K562 (cell line): ENCODE measurements around the gene CLIC5. TPM values are rescaled to one million over a fixed set of nuclear protein-coding genes. Genes with fewer than 3 reads are reported as not detected.

Experiments used
- ATAC-seq: fragments of 200-7000 bp; cut with Tn5 transposase; 3 replicates; pipeline ENCODE4 v1.9.1; 2020; ENCODE audit warnings: moderate library complexity
- BruUV-seq: library from RNA; stranded (reverse); fragments of 400-500 nt; replicated peaks from 2 replicates; lab custom pipeline; 2021; lab: Mats Ljungman, UMichigan
- CTCF ChIA-PET: fragments of 300-600 bp; formaldehyde crosslinking; extraction: SDS; loops from one replicate; lab custom pipeline; 2021; ENCODE audit warnings: low intra/inter-chr PET ratio; lab: Yijun Ruan, JAX
- POLR2A ChIA-PET: fragments of 300-600, 350-650 bp; sonication (Branson Sonifier 250); formaldehyde crosslinking; extraction: SDS; loops from one replicate; lab custom pipeline; 2021; ENCODE audit warnings: antibody characterized with exemption, inconsistent platforms; lab: Yijun Ruan, JAX
- DNase-seq, 4 experiments: peaks; one replicate each; pipeline versions ENCODE4 v3.0.0 to v3.0.0-alpha.2; 2011 to 2018; ENCODE audit warnings: low spot score in 3 of 4, mixed read lengths in 3 of 4; ENCODE audit errors: extremely low read depth in 1 of 4
- FAIRE-seq: peaks from 2 replicates; lab custom pipeline; 2011; peaks lifted over from hg19 to GRCh38; lab: Jason Lieb, UNC
- H2AFZ ChIP-seq: 2 replicates; pipeline ENCODE4 v1.6.0; 2011; ENCODE audit warnings: low read depth, low read length, control low read depth, inconsistent platforms
- H3K27ac ChIP-seq: fragments of 200-600 bp; 3 replicates; pipeline ENCODE4 v1.8.0; 2011; ENCODE audit warnings: low read depth, mild to moderate bottlenecking, control low read depth, inconsistent platforms, low read length, moderate library complexity, mixed read lengths; ENCODE audit errors: extremely low read depth
- H3K27me3 ChIP-seq, 2 experiments: fragments of 300-600 bp in 1 of 2; 2 replicates in 1 of 2; 3 replicates in 1 of 2; pipeline versions ENCODE4 v1.6.0 to v1.8.0; 2011; ENCODE audit warnings: inconsistent platforms in 2 of 2, low read length in 2 of 2, mild to moderate bottlenecking in 1 of 2, mixed read lengths in 1 of 2, moderate library complexity in 1 of 2; ENCODE audit not compliant: control insufficient read depth in 2 of 2, insufficient read depth in 2 of 2
- H3K36me3 ChIP-seq: fragments of 300-600 bp; 3 replicates; pipeline ENCODE4 v1.8.0; 2011; ENCODE audit warnings: mild to moderate bottlenecking, low read length, inconsistent platforms; ENCODE audit not compliant: control insufficient read depth, insufficient read depth
- H3K4me1 ChIP-seq, 2 experiments: fragments of 200-600 bp in 1 of 2; replicated peaks in 1 of 2; 2 replicates in 1 of 2; 3 replicates in 1 of 2; pipeline versions ENCODE4 v1.5.1 to v1.8.0; 2011; ENCODE audit warnings: inconsistent platforms in 2 of 2, low read length in 2 of 2, mild to moderate bottlenecking in 1 of 2, mixed read lengths in 1 of 2, moderate library complexity in 1 of 2; ENCODE audit not compliant: control insufficient read depth in 2 of 2, insufficient read depth in 2 of 2
- H3K4me2 ChIP-seq: 2 replicates; pipeline ENCODE4 v1.6.1; 2011; ENCODE audit warnings: low read length, control low read depth, inconsistent platforms, mixed read lengths; ENCODE audit not compliant: insufficient read depth
- H3K4me3 ChIP-seq: fragments of 200-600 bp; sonication (generic), shearing (Covaris generic); 2 replicates; pipeline ENCODE4 v1.5.1; 2016; ENCODE audit warnings: control low read depth, inconsistent platforms
- H3K79me2 ChIP-seq: fragments of 200-600 bp; 3 replicates; pipeline ENCODE4 v1.8.0; 2011; ENCODE audit warnings: low read length, inconsistent platforms; ENCODE audit not compliant: control insufficient read depth, insufficient read depth
- H3K9ac ChIP-seq, 2 experiments: 2 replicates each; pipeline versions ENCODE4 v1.6.0 to v1.6.1; 2011; ENCODE audit warnings: low read depth in 2 of 2, low read length in 2 of 2, control low read depth in 1 of 2, inconsistent platforms in 1 of 2, mild to moderate bottlenecking in 1 of 2, mixed read lengths in 1 of 2; ENCODE audit not compliant: insufficient read depth in 1 of 2
- H3K9me1 ChIP-seq: one replicate; pipeline ENCODE4 v1.6.0; 2011; ENCODE audit warnings: inconsistent platforms, mild to moderate bottlenecking, low read length, moderate library complexity; ENCODE audit not compliant: control insufficient read depth, insufficient read depth
- H3K9me3 ChIP-seq: replicated peaks from 2 replicates; pipeline ENCODE4 v1.5.1; 2011; ENCODE audit warnings: low read depth, low read length, inconsistent platforms; ENCODE audit not compliant: control insufficient read depth, insufficient read depth
- H4K20me1 ChIP-seq: replicated peaks from 2 replicates; pipeline ENCODE4 v1.6.1; 2011; ENCODE audit warnings: low read length, inconsistent platforms, mixed read lengths; ENCODE audit not compliant: control insufficient read depth, insufficient read depth
- CGGBP1 ChIP-seq: fragments of 250-450 bp; sonication (Bioruptor Pico); IDR thresholded peaks from 2 replicates; pipeline ENCODE4 v1.9.0; 2021; ENCODE audit warnings: mild to moderate bottlenecking
- POU5F1 ChIP-seq: fragments of 150-350 bp; IDR thresholded peaks from 2 replicates; pipeline ENCODE4 v1.6.1; 2014; ENCODE audit warnings: borderline replicate concordance, low read length, low read depth, mild to moderate bottlenecking; ENCODE audit not compliant: partially characterized antibody
- RAD51 ChIP-seq: fragments of 450-650 bp; IDR thresholded peaks from 2 replicates; pipeline ENCODE4 v1.7.1; 2016; ENCODE audit warnings: low read depth, mild to moderate bottlenecking, borderline replicate concordance
- SMARCA5 ChIP-seq: fragments of 450-650 bp; IDR thresholded peaks from 2 replicates; pipeline ENCODE4 v1.6.1; 2016
- TFE3 ChIP-seq: fragments of 450-650 bp; formaldehyde crosslinking; IDR thresholded peaks from 2 replicates; pipeline ENCODE4 v1.4.0; 2020; ENCODE audit warnings: mild to moderate bottlenecking, mixed read lengths
- ZBTB26 ChIP-seq: fragments of 450-650 bp; formaldehyde crosslinking; IDR thresholded peaks from 2 replicates; pipeline ENCODE4 v1.4.0; 2022; ENCODE audit warnings: missing genetic modification characterization
- ZNF668 ChIP-seq: fragments of 250-450 bp; sonication (Bioruptor Pico); IDR thresholded peaks from 2 replicates; pipeline ENCODE4 v1.8.0; 2022; ENCODE audit warnings: mild to moderate bottlenecking, inconsistent platforms
- WGBS: fragments of 100-300 bp; shearing (Covaris generic); methylation state at CpG from one replicate; pipeline ENCODE4 v1.1.6; 2016; ENCODE audit warnings: low coverage, mixed read lengths; ENCODE audit not compliant: insufficient coverage; ENCODE audit errors: missing lambda C conversion rate; 5-methylcytosine and 5-hydroxymethylcytosine counted together
- in situ Hi-C: fragments of 300-500 bp; cut with MboI; formaldehyde crosslinking; loops from 4 replicates; pipeline ENCODE4 v1.15.0; 2018; ENCODE audit warnings: inconsistent platforms, mixed read lengths
- intact Hi-C: fragments of 100-400 bp; cut with micrococcal nuclease; formaldehyde crosslinking; loops from 2 replicates; pipeline ENCODE4 v1.14.2; 2022
- polyA plus RNA-seq, 8 experiments: library from polyadenylated mRNA; depleted of rRNA in 4 of 8; stranded (reverse) in 5 of 8; unstranded in 3 of 8; fragments of >200 nt; fragmentation: Nextera tagmentation in 2 of 8; fragmentation: Illumina TruSeq in 1 of 8; extraction: Ambion mirVana in 2 of 8; extraction: Trizol in 1 of 8; gene quantifications; 2 replicates each; pipeline versions ENCODE4 v1.2.1 to v1.2.3, GENCODE V29; 2011 to 2014; ENCODE audit warnings: inconsistent platforms in 1 of 8, missing spikeins in 1 of 8
- total RNA-seq, 7 experiments: library from RNA; depleted of rRNA in 6 of 7; stranded (reverse); fragments of >200 nt in 6 of 7; fragmentation: Illumina TruSeq in 2 of 7; extraction: Trizol in 2 of 7; gene quantifications; 2 replicates each; pipeline versions ENCODE4 v1.2.1 to v1.2.3, GENCODE V29; 2011 to 2021; ENCODE audit warnings: low replicate concordance in 1 of 7

CLIC5 gene
- total and polyA plus RNA-seq, 9 of the 15 experiments (the other 6 are each of a cell fraction or from before 2014, with no cell fraction given): 0.31 TPM; not detected in 8

GRCh38 chr6:45988635-45989034 lies 27.0 kb downstream of the CLIC5 start:
- no peak overlapping the region for H2AFZ ChIP-seq
- no peaks in the 10 kb centered on the region for H3K79me2 ChIP-seq
- H3K9ac ChIP-seq: no peak overlapping the region
- H3K36me3 ChIP-seq: no peaks in the 10 kb centered on the region
- DNase-seq: no peak
- no peaks in the 10 kb centered on the region for H3K9me1 ChIP-seq
- H3K27me3 ChIP-seq: no peaks in the 10 kb centered on the region
- no peak overlapping the region for H3K27ac ChIP-seq
- in situ Hi-C loops: no loop called here
- H4K20me1 ChIP-seq: no peaks in the 10 kb centered on the region
- H3K9me3 ChIP-seq: no peaks in the 10 kb centered on the region
- POLR2A ChIA-PET: no interaction called here
- no TSS peak for BruUV-seq
- no peak for ATAC-seq
- TF ChIP-seq POU5F1: no peak
- no peak for TF ChIP-seq CGGBP1
- TF ChIP-seq ZBTB26 (CRISPR knock-in tag): no peak
- TF ChIP-seq ZNF668 (CRISPR knock-in tag): no peak
- TF ChIP-seq RAD51: no peak
- TF ChIP-seq SMARCA5: no peak
- TF ChIP-seq TFE3 (CRISPR knock-in tag): no peak
- WGBS: 0% methylated on average over 2 of the region's 2 CpGs
- no peak overlapping the region for H3K4me2 ChIP-seq
- intact Hi-C loops: no loop called here
- H3K4me3 ChIP-seq: no peak overlapping the region
- H3K4me1 ChIP-seq: no peaks in the 10 kb centered on the region
- FAIRE-seq: no peak
- CTCF ChIA-PET: no interaction called here
